WTC11 (cell line): ENCODE measurements around the gene GIPC1. TPM values are rescaled to one million over a fixed set of nuclear protein-coding genes. Genes with fewer than 3 reads are reported as not detected.

Experiments
- ATAC-seq: fragments of 200-7000 bp; cut with Tn5 transposase; 2 replicates; pipeline ENCODE4 v1.10.0; 2021; ENCODE audit warnings: mild to moderate bottlenecking, moderate library complexity
- CTCF ChIA-PET: fragments of 300-600 bp; sonication (Branson Sonifier 250); formaldehyde crosslinking; loops from one replicate; lab custom pipeline; 2021; ENCODE audit warnings: antibody characterized with exemption; lab: Charles Lee
- POLR2A ChIA-PET: fragments of 350-600 bp; sonication (Branson Sonifier 250); formaldehyde crosslinking; loops from one replicate; lab custom pipeline; 2021; ENCODE audit warnings: antibody characterized with exemption; lab: Charles Lee
- DNase-seq: peaks from one replicate; pipeline ENCODE4 v3.0.0; 2021; ENCODE audit warnings: low spot score
- H3K27ac Mint-ChIP-seq: 2 replicates; pipeline ENCODE4 v1.8.0; 2021; ENCODE audit warnings: mixed read lengths
- H3K27me3 Mint-ChIP-seq: 2 replicates; pipeline ENCODE4 v1.8.0; 2021; ENCODE audit warnings: low read depth, mild to moderate bottlenecking, moderate library complexity, mixed read lengths
- H3K36me3 Mint-ChIP-seq: 2 replicates; pipeline ENCODE4 v1.8.0; 2021; ENCODE audit warnings: mixed read lengths
- H3K4me1 Mint-ChIP-seq: 2 replicates; pipeline ENCODE4 v1.8.0; 2022; ENCODE audit warnings: mixed read lengths
- H3K4me3 Mint-ChIP-seq: 2 replicates; pipeline ENCODE4 v1.8.0; 2021; ENCODE audit warnings: mild to moderate bottlenecking, moderate library complexity, mixed read lengths
- H3K9me3 Mint-ChIP-seq: 2 replicates; pipeline ENCODE4 v1.8.0; 2021; ENCODE audit warnings: mixed read lengths
- AFF4 ChIP-seq: sonication (generic); formaldehyde crosslinking; IDR thresholded peaks from 2 replicates; pipeline ENCODE4 v1.8.1; 2023; ENCODE audit warnings: mild to moderate bottlenecking, missing genetic modification reagents, borderline replicate concordance
- CDX4 ChIP-seq: fragments of 250-450 bp; sonication (Bioruptor Pico); IDR thresholded peaks from 2 replicates; pipeline ENCODE4 v1.9.0; 2021; ENCODE audit warnings: moderate library complexity, mild to moderate bottlenecking, inconsistent platforms, borderline replicate concordance
- CREM ChIP-seq: sonication (generic); formaldehyde crosslinking; IDR thresholded peaks from 2 replicates; pipeline ENCODE4 v1.8.1; 2022; ENCODE audit warnings: mild to moderate bottlenecking, missing genetic modification reagents, moderate library complexity
- CTCF ChIP-seq: fragments of 200-600 bp; IDR thresholded peaks from 2 replicates; pipeline ENCODE4 v1.8.0; 2022; ENCODE audit warnings: antibody characterized with exemption
- E2F5 ChIP-seq: sonication (generic); formaldehyde crosslinking; IDR thresholded peaks from 2 replicates; pipeline ENCODE4 v1.8.1; 2022; ENCODE audit warnings: mild to moderate bottlenecking, moderate library complexity, missing genetic modification reagents
- EMX1 ChIP-seq: fragments of 250-450 bp; sonication (Bioruptor Pico); IDR thresholded peaks from 2 replicates; pipeline ENCODE4 v1.8.0; 2021; ENCODE audit warnings: mild to moderate bottlenecking
- FOXP1 ChIP-seq: sonication (generic); formaldehyde crosslinking; IDR thresholded peaks from 2 replicates; pipeline ENCODE4 v1.8.0; 2022; ENCODE audit warnings: missing genetic modification reagents, mild to moderate bottlenecking, moderate library complexity, borderline replicate concordance
- HMGA2 ChIP-seq: fragments of 250-450 bp; sonication (Bioruptor Pico); IDR thresholded peaks from 2 replicates; pipeline ENCODE4 v1.4.0; 2021; ENCODE audit warnings: mild to moderate bottlenecking, moderate library complexity
- MXD4 ChIP-seq: fragments of 250-450 bp; sonication (Bioruptor Pico); IDR thresholded peaks from 2 replicates; pipeline ENCODE4 v1.8.0; 2021; ENCODE audit warnings: mild to moderate bottlenecking, moderate library complexity, borderline replicate concordance
- MYBL2 ChIP-seq: sonication (generic); formaldehyde crosslinking; IDR thresholded peaks from 2 replicates; pipeline ENCODE4 v1.8.1; 2023; ENCODE audit warnings: mild to moderate bottlenecking, moderate library complexity, missing genetic modification reagents
- TEAD1 ChIP-seq: sonication (generic); formaldehyde crosslinking; IDR thresholded peaks from 2 replicates; pipeline ENCODE4 v1.8.0; 2022; ENCODE audit warnings: mild to moderate bottlenecking, missing genetic modification reagents
- TEAD4 ChIP-seq: sonication (generic); formaldehyde crosslinking; IDR thresholded peaks from 2 replicates; pipeline ENCODE4 v1.8.0; 2022; ENCODE audit warnings: mild to moderate bottlenecking, missing genetic modification reagents
- TP53 ChIP-seq: sonication (generic); formaldehyde crosslinking; IDR thresholded peaks from 2 replicates; pipeline ENCODE4 v1.8.1; 2023; ENCODE audit warnings: mild to moderate bottlenecking, missing genetic modification reagents
- ZNF138 ChIP-seq: sonication (generic); formaldehyde crosslinking; conservative IDR thresholded peaks from 2 replicates; pipeline ENCODE4 v1.8.1; 2022; ENCODE audit warnings: mild to moderate bottlenecking, moderate library complexity, missing genetic modification reagents
- ZNF532 ChIP-seq: fragments of 250-450 bp; sonication (Bioruptor Pico); IDR thresholded peaks from 2 replicates; pipeline ENCODE4 v1.9.0; 2021; ENCODE audit warnings: mild to moderate bottlenecking, borderline replicate concordance
- ZNF671 ChIP-seq: fragments of 250-450 bp; sonication (Bioruptor Pico); IDR thresholded peaks from 2 replicates; pipeline ENCODE4 v1.8.0; 2021; ENCODE audit warnings: mild to moderate bottlenecking
- total RNA-seq: library from RNA; stranded (reverse); gene quantifications from 3 replicates; pipeline ENCODE4 v1.2.3, GENCODE V29; 2021

Gene GIPC1
- total RNA-seq, 1 experiment from 2014 or later: 76.5 TPM

GRCh38 chr19:14474827-14475226 lies 21.1 kb downstream of the GIPC1 start (continued):
- TF ChIP-seq AFF4 (CRISPR knock-in tag): no peak
- TF ChIP-seq TP53 (CRISPR knock-in tag): no peak
- no peak for TF ChIP-seq TEAD1
- no peak for TF ChIP-seq HMGA2 (CRISPR knock-in tag)
- no peak for TF ChIP-seq EMX1 (CRISPR knock-in tag)
- TF ChIP-seq CREM (CRISPR knock-in tag): no peak
- TF ChIP-seq TEAD4: no peak
- no peak for TF ChIP-seq CTCF

GRCh38 chr19:14473978-14474578 lies 21.8 kb downstream of the GIPC1 start:
- H3K4me3 Mint-ChIP-seq: peak overlapping the region; percentile 27
- no peaks in the 10 kb centered on the region for H3K9me3 Mint-ChIP-seq
- ATAC-seq: no peak
- DNase-seq: no peak
- TF ChIP-seq CDX4 (CRISPR knock-in tag) (no peak), FOXP1 (no peak), MYBL2 (CRISPR knock-in tag) (no peak), MXD4 (CRISPR knock-in tag) (no peak), ZNF138 (CRISPR knock-in tag) (no peak)
- H3K27me3 Mint-ChIP-seq: peaks cover 12% of the 10 kb centered on the region
- ChIA-PET POLR2A (no interaction called here), CTCF (interaction anchor here (1.0 to 5.0 kb wide), 2 partner anchors 68 to 112 kb away, joined by 4 to 46 read pairs; no protein-coding TSS in a partner anchor)
- peaks cover 24% of the 10 kb centered on the region for H3K4me1 Mint-ChIP-seq
- no peak overlapping the region for H3K27ac Mint-ChIP-seq
- H3K36me3 Mint-ChIP-seq: peaks cover 7% of the 10 kb centered on the region

GRCh38 chr19:14473073-14473977 lies 22.6 kb downstream of the GIPC1 start:
- Mint-ChIP-seq H3K27ac (no peak overlapping the region), H3K27me3 (peaks cover 12% of the 10 kb centered on the region), H3K36me3 (peaks cover 7% of the 10 kb centered on the region), H3K4me3 (peak overlapping the region; percentile 56), H3K9me3 (no peaks in the 10 kb centered on the region), H3K4me1 (peaks cover 24% of the 10 kb centered on the region)
- peak; percentile 46 for DNase-seq
- ATAC-seq: no peak
- POLR2A ChIA-PET: interaction anchor here (0.9 to 1.2 kb wide), 3 partner anchors 23 to 337 kb away, joined by 3 read pairs; partner anchors contain the start of genes ASF1B and PKN1
- CTCF ChIA-PET: interaction anchor here (0.6 to 5.0 kb wide), 47 partner anchors 8 to 702 kb away, joined by 3 to 53 read pairs (median 4); partner anchors contain the start of genes ASF1B, DNAJB1, MISP3 and PKN1
- TF ChIP-seq CDX4 (CRISPR knock-in tag) (no peak), EMX1 (CRISPR knock-in tag) (no peak), ZNF532 (CRISPR knock-in tag) (no peak), FOXP1 (no peak), E2F5 (CRISPR knock-in tag) (no peak), ZNF671 (CRISPR knock-in tag) (no peak)
